ENCODE results near the gene NPPB. TPM values are rescaled to one million over a fixed set of nuclear protein-coding genes. Genes with fewer than 3 reads are reported as not detected.

Gene NPPB
- total and polyA plus RNA-seq, 9 donors = not detected

DNA sequence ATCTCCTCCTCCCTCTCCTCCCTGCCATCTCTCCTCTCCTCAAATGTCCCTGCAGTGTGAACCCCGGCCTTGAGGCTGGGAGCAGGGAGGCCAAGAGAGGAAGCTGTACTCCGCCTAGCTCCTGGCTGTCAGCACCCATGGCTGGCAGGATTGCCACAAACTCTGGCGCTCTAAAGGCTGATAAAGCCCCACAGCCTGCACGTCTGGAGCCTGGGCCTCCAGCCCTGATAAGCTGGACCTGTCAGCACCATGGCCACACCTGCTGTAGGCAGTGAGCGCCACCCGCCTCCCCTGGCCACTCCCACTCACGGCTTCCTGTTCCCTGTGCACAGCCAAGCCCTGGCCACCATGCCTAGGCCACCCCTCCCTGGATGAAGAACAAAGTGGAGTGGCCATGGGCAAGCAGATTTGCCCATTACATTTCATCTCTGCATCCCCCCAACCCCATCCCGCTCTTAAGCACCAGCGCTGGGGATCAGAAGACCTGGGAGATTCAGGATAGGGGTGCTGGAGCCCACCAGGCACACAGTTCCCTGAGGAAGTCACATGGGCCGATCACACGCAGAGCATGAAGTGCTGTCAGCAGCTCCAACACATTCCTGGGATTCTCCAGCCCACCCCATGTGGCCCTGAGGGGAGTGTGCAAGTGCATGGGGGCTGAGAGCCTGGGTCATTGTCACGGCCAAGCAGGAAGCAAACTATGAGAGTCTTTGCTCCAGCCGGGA lies 24.2 kb upstream of the NPPB start:
- H3K27me3 ChIP-seq (ENCODE audit: control insufficient read depth, insufficient read depth, low read length) = no peaks in the 10 kb centered on the region
- H3K4me1 ChIP-seq (ENCODE audit: control insufficient read depth, insufficient read depth, low read length) = peaks cover 71% of the 10 kb centered on the region
- H3K4me3 ChIP-seq (ENCODE audit: low read length) = no peak overlapping the region
- 28% methylated on average over 8 of the region's 13 CpGs for WGBS (ENCODE audit: insufficient coverage)
- no peaks in the 10 kb centered on the region for H3K36me3 ChIP-seq (ENCODE audit: control insufficient read depth, insufficient read depth, low read length)
- peak; percentile 26 for DNase-seq
- H3K9me3 ChIP-seq (replicated peaks; ENCODE audit: control insufficient read depth, low read depth, low read length) = peaks cover 2% of the 10 kb centered on the region
- no peak overlapping the region for H3K27ac ChIP-seq (ENCODE audit: low read length)

DNA sequence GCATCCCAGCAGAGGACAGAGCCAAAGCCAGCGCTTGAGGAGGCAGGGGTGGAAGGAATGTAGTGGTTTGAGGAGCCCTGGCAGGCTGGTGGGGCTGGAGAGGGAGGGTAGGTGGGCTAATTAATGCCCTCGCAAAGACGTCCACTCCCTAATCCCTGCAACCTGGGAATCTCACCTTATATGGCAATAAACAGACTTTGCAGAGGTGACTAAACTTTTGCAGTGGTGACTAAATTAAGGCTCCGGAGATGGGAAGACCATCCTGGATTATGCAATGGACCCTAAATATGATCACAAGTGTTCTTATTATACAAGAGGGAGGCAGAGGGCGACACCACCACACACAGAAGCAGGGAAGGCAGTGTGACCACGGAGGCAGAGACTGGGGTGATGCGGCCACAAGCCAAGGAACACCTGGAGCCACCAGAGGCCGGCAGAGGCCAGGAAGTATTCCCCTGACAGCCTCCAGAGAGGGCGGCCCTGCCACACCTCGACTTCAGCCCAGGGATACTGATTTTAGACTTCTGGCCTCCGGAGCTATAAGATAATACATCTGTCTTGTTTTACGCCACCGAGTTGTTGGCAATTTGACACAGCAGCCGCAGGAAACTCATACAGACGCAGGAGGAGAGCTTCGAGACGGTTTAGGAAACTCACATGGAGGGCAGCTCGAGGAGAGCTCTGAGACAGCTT lies 23.1 kb upstream of the NPPB start:
- no peak for DNase-seq
- WGBS (ENCODE audit: insufficient coverage) = 72% methylated on average over 10 of the region's 18 CpGs
- peaks cover 66% of the 10 kb centered on the region for H3K4me1 ChIP-seq (ENCODE audit: control insufficient read depth, insufficient read depth, low read length)

DNA sequence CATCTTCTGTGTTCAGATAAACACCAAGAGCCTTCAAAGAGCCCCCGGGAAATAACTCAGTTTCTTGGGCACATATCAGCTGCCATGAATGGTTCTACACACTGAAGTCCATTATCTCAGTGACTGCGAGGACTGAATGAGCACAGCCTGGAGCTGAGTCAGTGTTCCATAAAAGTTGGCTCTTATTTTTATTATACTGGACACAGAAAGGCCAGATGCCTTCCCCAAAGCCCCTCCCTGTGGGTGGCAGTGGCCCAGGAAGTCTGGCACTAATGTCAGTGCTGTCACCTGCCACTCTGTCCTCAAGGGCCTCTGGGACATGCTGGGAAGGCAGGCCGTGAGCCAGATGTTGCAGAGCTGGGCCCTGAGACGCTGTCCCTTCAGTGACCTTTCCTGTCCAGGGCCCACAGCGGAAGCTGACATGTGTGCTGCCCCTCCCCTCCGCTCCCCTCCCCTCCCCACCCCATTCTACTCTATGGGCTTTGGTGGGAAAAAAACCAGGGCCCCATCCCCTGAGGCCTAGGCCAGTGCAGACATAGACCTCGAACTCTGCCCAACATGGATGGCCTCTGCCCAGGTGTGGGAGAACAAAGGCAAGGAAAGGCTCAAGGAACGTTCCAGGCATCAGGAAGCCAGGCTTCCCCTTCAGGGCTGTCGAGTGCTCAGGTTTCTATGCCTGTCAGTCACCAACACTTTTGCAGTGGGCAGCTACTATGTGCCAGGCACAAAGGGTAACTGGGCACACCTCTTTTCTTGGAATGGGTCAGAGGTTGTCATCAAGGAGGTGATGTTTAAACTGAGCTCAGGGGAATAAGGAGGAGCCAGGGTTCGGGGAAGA lies 22.4 kb upstream of the NPPB start:
- H3K4me1 ChIP-seq (ENCODE audit: control insufficient read depth, insufficient read depth, low read length) = peaks cover 58% of the 10 kb centered on the region
- H3K4me3 ChIP-seq (ENCODE audit: low read length) = no peak overlapping the region
- WGBS (ENCODE audit: insufficient coverage) = 20% methylated on average over 6 of the region's 10 CpGs
- H3K36me3 ChIP-seq (ENCODE audit: control insufficient read depth, insufficient read depth, low read length) = no peaks in the 10 kb centered on the region
- DNase-seq = peak; percentile 91
- no peaks in the 10 kb centered on the region for H3K27me3 ChIP-seq (ENCODE audit: control insufficient read depth, insufficient read depth, low read length)
- peaks cover 2% of the 10 kb centered on the region for H3K9me3 ChIP-seq (replicated peaks; ENCODE audit: control insufficient read depth, low read depth, low read length)
- peak overlapping the region; percentile 56 for H3K27ac ChIP-seq (ENCODE audit: low read length)

More for the DNA sequence above, 23.1 kb upstream of the NPPB start:
- Histone ChIP-seq H3K4me3 (ENCODE audit: low read length) (no peak overlapping the region), H3K27ac (ENCODE audit: low read length) (peak overlapping the region; percentile 56), H3K36me3 (ENCODE audit: control insufficient read depth, insufficient read depth, low read length) (no peaks in the 10 kb centered on the region), H3K9me3 (replicated peaks; ENCODE audit: control insufficient read depth, low read depth, low read length) (peaks cover 2% of the 10 kb centered on the region), H3K27me3 (ENCODE audit: control insufficient read depth, insufficient read depth, low read length) (no peaks in the 10 kb centered on the region)

DNA sequence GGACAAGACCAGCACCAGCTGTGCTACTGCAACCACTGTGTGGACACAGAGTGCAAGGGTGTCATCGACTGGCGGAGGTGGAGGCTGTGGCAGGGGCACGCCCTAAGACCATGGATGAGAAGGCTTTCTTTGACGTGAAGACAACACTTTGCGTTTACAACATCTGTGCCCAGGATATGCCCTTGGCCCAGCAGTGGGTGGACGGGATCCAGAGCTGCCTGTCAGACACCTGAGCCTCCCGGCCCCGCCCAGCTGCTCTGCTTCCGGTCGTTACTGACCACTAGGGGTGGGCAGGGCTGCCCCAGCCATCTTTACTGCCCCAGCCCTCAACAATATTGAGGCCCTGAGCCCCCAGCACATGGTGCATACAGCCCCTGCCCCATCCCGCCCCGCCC lies 21.4 kb upstream of the NPPB start:
- Histone ChIP-seq H3K27me3 (ENCODE audit: control insufficient read depth, insufficient read depth, low read length) (no peaks in the 10 kb centered on the region), H3K36me3 (ENCODE audit: control insufficient read depth, insufficient read depth, low read length) (no peaks in the 10 kb centered on the region), H3K4me1 (ENCODE audit: control insufficient read depth, insufficient read depth, low read length) (peaks cover 51% of the 10 kb centered on the region), H3K27ac (ENCODE audit: low read length) (peak overlapping the region; percentile 56), H3K9me3 (replicated peaks; ENCODE audit: control insufficient read depth, low read depth, low read length) (peaks cover 2% of the 10 kb centered on the region), H3K4me3 (ENCODE audit: low read length) (no peak overlapping the region)
- DNase-seq = no peak
- 53% methylated on average over 9 of the region's 12 CpGs for WGBS (ENCODE audit: insufficient coverage)

DNA sequence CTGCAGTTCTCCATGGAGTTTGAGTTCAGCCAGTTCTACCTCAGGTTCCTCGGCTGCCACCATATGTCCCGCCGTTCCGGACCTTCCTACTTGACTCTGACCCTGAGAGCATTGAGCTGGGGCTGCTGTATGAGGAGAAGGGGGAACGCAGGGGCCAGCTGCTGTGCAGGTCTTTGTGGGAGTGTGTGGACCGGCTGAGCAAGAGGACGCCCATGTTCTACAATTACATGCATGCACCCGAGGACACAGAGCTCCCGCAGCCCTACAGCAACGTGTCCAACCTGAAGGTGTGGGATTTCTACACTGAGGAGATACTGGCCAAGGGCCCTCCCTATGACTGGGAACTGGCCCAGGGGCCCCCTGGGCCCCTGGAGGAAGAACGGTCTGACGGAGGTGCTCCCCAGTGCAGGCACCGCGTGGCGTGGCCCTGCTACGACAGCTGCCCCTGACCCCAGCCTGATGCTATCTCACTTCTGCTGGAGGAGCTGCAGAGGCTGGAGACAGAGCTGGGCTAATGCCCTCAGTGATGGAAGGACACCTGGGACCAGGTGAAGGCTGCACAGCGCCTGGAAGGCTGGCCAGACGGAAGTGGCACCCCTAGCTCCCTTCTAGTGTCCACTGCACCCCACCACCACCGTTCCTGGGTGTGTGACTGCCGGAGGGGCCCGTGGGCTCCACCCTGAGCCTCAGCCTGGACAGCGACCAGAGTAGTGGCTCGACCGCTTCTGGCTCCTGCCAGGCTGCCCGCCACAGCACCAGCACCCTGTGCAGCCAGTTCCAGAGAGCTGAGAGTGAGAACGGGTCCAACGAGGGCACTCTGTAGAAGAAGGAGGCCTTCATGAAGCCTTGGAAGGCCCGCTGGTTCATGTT lies 20.8 kb upstream of the NPPB start:
- 74% methylated on average over 20 of the region's 28 CpGs for WGBS (ENCODE audit: insufficient coverage)
- peaks cover 51% of the 10 kb centered on the region for H3K4me1 ChIP-seq (ENCODE audit: control insufficient read depth, insufficient read depth, low read length)
- no peaks in the 10 kb centered on the region for H3K27me3 ChIP-seq (ENCODE audit: control insufficient read depth, insufficient read depth, low read length)
- DNase-seq = no peak
- H3K4me3 ChIP-seq (ENCODE audit: low read length) = no peak overlapping the region
- H3K36me3 ChIP-seq (ENCODE audit: control insufficient read depth, insufficient read depth, low read length) = no peaks in the 10 kb centered on the region
- no peak overlapping the region for H3K27ac ChIP-seq (ENCODE audit: low read length)
- H3K9me3 ChIP-seq (replicated peaks; ENCODE audit: control insufficient read depth, low read depth, low read length) = peaks cover 2% of the 10 kb centered on the region

DNA sequence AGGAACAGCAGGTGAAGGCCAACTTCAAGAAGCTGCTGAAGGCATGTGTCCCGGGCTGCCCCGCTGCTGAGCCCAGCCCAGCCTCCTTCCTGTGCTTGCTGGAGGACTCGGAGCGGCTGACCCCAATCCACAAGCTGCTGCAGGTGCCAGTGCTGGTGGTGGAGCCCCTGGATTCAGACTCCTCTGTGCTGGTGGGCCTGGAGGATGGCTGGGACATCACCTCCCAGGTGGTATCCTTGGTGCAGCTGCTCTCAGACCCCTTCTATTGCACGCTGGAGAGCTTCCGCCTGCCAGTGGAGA lies 20.1 kb upstream of the NPPB start:
- Histone ChIP-seq H3K27ac (ENCODE audit: low read length) (no peak overlapping the region), H3K27me3 (ENCODE audit: control insufficient read depth, insufficient read depth, low read length) (peaks cover 2% of the 10 kb centered on the region), H3K36me3 (ENCODE audit: control insufficient read depth, insufficient read depth, low read length) (no peaks in the 10 kb centered on the region), H3K4me3 (ENCODE audit: low read length) (no peak overlapping the region), H3K9me3 (replicated peaks; ENCODE audit: control insufficient read depth, low read depth, low read length) (peaks cover 2% of the 10 kb centered on the region), H3K4me1 (ENCODE audit: control insufficient read depth, insufficient read depth, low read length) (peaks cover 51% of the 10 kb centered on the region)
- no peak for DNase-seq
- 89% methylated on average over 5 of the region's 6 CpGs for WGBS (ENCODE audit: insufficient coverage)

DNA sequence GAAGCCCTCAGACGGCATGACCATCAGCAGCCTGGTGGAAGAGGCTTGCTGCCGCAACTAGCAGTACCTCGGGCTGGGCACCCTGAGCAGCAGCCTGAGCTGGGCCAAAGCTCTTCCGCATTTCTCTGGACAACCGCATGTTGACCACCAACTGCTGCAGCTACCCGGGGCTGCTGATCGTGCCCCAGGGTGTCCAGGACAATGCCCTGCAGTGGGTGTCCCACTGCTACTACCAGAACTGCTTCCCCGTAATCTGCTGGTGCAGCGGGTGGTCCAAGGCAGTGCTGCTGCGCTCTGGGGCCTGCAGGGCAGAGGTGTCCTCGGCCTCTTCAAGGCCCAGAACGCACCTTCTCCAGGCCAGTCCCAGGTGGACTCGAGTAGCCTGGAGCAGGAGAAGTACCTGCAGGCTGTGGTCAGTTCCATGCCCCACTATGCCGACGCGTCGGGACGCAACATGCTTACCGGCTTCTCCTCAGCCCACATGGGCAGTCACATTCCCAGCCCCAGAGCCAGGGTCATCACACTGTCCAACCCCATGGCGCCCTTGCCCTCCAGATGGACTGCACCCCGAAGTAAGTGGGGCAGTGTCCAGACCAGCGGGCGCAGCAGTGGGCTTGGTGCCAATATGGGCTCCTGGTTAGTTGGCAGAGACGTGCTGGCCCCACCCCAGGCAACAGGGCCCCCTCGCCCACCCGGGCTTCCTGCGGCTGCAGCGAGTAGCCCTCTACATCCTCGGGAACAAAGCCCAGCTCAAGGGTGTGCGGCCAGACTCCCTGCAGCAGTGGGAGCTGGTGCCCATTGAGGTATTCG lies 19.5 kb upstream of the NPPB start:
- no peaks in the 10 kb centered on the region for H3K36me3 ChIP-seq (ENCODE audit: control insufficient read depth, insufficient read depth, low read length)
- peaks cover 2% of the 10 kb centered on the region for H3K9me3 ChIP-seq (replicated peaks; ENCODE audit: control insufficient read depth, low read depth, low read length)
- no peak overlapping the region for H3K27ac ChIP-seq (ENCODE audit: low read length)
- DNase-seq = no peak
- H3K4me3 ChIP-seq (ENCODE audit: low read length) = no peak overlapping the region
- 87% methylated on average over 31 of the region's 31 CpGs for WGBS (ENCODE audit: insufficient coverage)
- H3K4me1 ChIP-seq (ENCODE audit: control insufficient read depth, insufficient read depth, low read length) = peaks cover 46% of the 10 kb centered on the region
- peaks cover 2% of the 10 kb centered on the region for H3K27me3 ChIP-seq (ENCODE audit: control insufficient read depth, insufficient read depth, low read length)

DNA sequence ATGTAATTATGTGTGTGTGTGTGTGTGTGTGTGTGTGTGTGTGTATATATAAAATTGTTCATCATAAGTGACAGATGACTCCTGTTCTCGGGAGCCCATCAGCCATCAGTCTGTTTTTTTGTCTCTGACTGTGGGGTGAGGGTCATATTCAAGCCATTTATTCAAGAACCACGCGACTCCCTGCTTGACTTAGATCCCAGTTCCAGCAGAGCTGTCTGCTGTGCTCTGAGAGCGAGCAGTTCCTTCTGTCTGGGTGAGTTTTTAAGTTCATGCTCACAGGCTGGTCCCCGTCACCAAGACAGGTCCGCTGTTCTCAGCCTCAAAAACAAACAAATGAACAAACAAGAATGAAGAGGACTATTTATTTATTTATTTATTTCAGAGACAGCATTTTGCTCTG lies 18.3 kb upstream of the NPPB start:
- no peak overlapping the region for H3K27ac ChIP-seq (ENCODE audit: low read length)
- WGBS (ENCODE audit: insufficient coverage) = 80% methylated on average over 1 of the region's 6 CpGs
- H3K36me3 ChIP-seq (ENCODE audit: control insufficient read depth, insufficient read depth, low read length) = no peaks in the 10 kb centered on the region
- no peak overlapping the region for H3K4me3 ChIP-seq (ENCODE audit: low read length)
- DNase-seq = no peak
- H3K9me3 ChIP-seq (replicated peaks; ENCODE audit: control insufficient read depth, low read depth, low read length) = peaks cover under 1% of the 10 kb centered on the region
- peaks cover 35% of the 10 kb centered on the region for H3K4me1 ChIP-seq (ENCODE audit: control insufficient read depth, insufficient read depth, low read length)
- H3K27me3 ChIP-seq (ENCODE audit: control insufficient read depth, insufficient read depth, low read length) = peaks cover 2% of the 10 kb centered on the region

DNA sequence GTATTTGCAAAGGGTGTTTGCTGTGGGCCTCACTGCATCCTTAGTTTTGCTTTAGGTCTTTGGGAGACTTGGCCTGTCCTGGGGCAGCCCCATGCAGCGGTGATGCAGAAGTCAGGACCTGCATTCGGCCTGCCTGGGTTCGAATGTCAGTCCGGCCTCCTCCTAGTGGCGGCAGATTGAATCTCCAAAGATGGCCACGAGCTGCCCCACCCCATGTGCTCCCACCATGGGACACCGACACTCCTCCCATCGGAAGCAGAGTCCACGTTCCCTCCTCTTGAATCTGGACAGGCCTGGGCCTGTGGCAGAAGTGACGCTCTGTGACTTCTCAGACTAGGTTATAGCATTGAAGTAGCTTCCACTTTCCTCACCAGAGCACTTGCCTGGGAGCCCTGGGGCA lies 16.3 kb upstream of the NPPB start:
- H3K27me3 ChIP-seq (ENCODE audit: control insufficient read depth, insufficient read depth, low read length) = peaks cover 2% of the 10 kb centered on the region
- peak overlapping the region; percentile 35 for H3K27ac ChIP-seq (ENCODE audit: low read length)
- WGBS (ENCODE audit: insufficient coverage) = 74% methylated on average over 10 of the region's 10 CpGs

More for the DNA sequence above, 16.3 kb upstream of the NPPB start:
- DNase-seq = no peak
- peaks cover 16% of the 10 kb centered on the region for H3K4me1 ChIP-seq (ENCODE audit: control insufficient read depth, insufficient read depth, low read length)
- H3K36me3 ChIP-seq (ENCODE audit: control insufficient read depth, insufficient read depth, low read length) = no peaks in the 10 kb centered on the region
- H3K4me3 ChIP-seq (ENCODE audit: low read length) = no peak overlapping the region
- no peaks in the 10 kb centered on the region for H3K9me3 ChIP-seq (replicated peaks; ENCODE audit: control insufficient read depth, low read depth, low read length)

Measured in muscle of leg (tissue), 11 donors.